Activated CD8-positive, alpha-beta memory T cell treated with anti-CD3 and anti-CD28 coated beads for 24 hours (primary cell): Measurements from ENCODE around the gene NBEA.
"Not testable (repeated sequence)": the region's sequence is repeated elsewhere in the genome, so short reads cannot be mapped to it uniquely, and the experiment has no call there.

Experiments used
- DNase-seq: peaks from one replicate; pipeline ENCODE4 v3.0.0-alpha.2; 2020

Gene NBEA

GRCh38 chr13:34951528-34951927 lies 9.5 kb downstream of the NBEA start:
- DNase-seq: no peak

- no peak for DNase-seq
Observed at GRCh38 chr13:34959489-34959888, 17.4 kb downstream of the NBEA start.

DNA sequence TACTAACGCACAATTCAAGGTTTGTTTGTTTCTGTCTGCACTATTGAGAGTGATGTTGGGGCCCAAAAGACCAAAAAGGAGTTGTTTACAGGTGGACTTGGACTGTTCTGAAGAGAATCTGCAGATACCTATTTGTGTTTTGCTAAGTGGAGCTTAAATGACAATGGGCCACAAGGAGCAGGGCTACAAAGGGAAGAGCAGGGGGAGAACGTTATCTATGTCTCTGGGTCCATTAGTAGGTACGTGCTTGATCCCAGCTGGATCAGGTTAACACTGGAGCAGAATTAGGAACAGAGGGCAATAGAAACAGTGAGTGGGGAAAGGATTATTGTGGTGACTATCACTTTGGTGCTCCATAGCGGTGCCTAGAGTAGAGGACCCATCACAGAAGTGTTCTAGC lies 22.5 kb downstream of the NBEA start:
- no peak for DNase-seq

- no peak for DNase-seq
Observed at GRCh38 chr13:34967851-34968562, 25.9 kb downstream of the NBEA start.

DNA sequence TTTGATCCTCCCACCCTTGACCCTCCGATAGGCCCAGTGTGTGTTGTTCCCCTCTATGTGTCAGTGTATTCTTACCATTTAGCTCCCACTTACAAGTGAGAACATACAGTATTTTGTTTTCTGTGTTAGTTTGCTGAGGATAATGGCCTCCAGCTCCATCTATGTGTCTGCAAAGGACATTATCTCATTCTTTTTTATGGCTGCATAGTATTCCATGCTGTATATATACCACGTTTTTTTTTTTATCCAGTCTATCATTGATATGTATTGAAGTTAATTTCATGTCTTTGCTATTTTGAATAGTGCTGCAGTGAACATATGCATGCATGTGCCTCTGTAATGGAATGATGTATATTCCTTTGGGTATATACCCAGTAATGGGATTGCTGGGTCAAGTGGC lies 27.5 kb downstream of the NBEA start:
- DNase-seq: not testable (repeated sequence)

GRCh38 chr13:34970961-34971360 lies 28.9 kb downstream of the NBEA start:
- DNase-seq: no peak

DNA sequence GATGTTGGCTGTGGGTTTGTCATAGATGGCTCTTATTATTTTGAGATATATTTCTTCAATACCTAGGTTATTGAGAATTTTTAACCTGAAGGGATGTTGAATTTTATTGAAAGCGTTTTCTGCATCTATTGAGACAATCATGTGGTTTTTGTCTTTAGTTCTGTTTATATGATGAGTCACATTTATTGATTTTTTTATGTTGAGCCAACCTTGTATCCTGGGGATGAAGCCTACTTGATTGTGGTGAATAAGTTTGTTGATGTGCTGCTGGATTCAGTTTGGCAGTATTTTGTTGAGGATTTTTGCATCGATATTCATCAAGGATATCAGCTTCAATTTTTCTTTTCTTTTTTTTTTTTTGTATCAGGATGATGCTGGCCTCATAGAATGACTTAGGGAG lies 29.4 kb downstream of the NBEA start:
- DNase-seq: no peak

- DNase-seq: not testable (repeated sequence)
Observed at GRCh38 chr13:34985199-34985598, 43.1 kb downstream of the NBEA start.

DNA sequence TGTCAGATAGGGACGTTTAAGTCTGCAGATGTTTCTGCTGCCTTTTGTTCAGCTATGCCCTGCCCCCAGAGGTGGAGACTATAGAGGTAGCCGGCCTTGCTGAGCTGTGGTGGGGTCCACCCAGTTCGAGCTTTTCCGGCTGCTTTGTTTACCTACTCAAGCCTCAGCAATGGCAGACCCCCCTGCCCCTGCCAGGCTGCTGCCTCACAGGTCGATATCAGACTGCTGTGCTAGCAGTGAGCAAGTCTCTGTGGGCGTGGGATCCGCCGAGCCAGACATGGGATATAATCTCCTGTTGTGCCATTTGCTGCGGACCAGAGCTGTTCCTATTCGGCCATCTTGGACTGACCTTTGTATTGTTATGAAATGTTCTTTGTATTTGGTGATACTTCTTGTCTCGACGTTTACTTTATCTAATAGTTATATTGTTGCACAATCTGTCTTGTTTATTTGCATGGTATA lies 46.3 kb downstream of the NBEA start:
- DNase-seq: no peak

GRCh38 chr13:34990399-34991214 lies 48.5 kb downstream of the NBEA start:
- no peak for DNase-seq

DNA sequence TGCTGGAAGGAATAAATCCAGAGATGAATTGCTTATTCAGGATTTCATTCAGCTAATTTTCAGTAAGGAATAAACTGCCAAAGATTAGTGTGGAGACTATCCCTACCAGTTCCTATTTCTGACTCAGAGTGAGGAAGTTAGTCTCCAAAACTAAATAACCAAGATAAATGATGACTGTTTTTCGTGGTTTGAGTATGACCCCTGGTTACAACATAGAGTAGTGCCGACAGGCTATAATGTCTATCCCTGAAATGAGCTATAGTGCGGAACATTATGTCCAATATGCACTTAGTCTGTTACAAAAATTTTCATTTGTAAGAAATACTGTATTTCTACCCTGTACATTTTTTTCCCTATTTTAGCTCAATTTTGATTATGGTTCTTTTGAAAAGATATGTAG lies 51.4 kb downstream of the NBEA start:
- DNase-seq: no peak

GRCh38 chr13:35003734-35004133 lies 61.7 kb downstream of the NBEA start:
- not testable (repeated sequence) for DNase-seq

GRCh38 chr13:35005051-35005450 lies 63.0 kb downstream of the NBEA start:
- DNase-seq: no peak

DNA sequence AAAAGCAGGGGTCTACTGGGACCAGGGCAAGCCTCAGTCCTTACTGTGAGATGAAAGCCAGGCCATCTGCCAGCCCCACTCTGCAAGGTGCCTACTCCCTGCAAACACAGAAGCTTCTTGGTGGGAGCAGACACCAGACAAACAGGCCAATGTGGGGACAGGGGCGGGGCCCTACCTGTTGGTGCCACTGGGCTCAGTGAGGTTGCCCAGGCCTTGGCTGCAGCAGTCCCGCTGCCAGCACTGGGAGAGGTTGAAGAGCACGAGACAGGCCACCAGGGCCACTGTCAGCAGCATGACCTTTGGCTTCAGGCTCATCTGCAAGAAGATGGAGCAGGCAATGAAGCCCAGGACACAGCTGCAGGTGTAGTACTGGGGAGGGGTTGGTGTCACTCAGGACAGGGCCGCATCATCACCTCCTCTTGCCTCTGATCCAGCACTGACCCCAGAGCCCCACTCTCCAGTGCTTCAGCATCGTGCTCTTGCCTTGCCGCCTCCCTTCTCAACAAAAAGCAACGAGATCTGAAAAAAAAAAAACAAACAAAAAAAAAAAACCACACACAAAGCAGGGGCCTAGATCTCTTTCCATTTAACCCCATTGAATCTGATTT lies 72.6 kb downstream of the NBEA start:
- DNase-seq: no peak

GRCh38 chr13:35016362-35017112 lies 74.5 kb downstream of the NBEA start:
- DNase-seq: no peak

GRCh38 chr13:35025314-35025713 lies 83.2 kb downstream of the NBEA start:
- DNase-seq: no peak

- DNase-seq: no peak
Observed at GRCh38 chr13:35028338-35028867, 86.3 kb downstream of the NBEA start.

- DNase-seq: no peak
Observed at GRCh38 chr13:35039012-35039411, 96.9 kb downstream of the NBEA start.

DNA sequence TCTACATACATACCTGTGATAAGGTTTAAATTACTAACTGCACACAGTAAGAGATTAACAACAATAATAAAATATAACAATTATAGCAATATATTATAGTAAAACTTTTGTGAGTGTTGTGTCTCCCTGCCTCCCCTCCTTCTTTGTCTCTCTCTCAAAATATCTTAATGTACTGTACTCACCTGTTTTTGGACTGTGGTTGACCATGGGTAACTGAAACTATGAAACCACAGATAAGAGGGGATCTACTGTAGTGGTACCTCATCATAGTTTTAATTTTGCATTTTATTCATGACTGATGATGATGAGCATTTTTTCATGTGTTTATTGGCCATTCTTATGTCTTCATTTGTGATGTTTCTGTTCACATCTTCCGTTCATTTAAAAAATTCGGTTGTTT lies 104.5 kb downstream of the NBEA start:
- no peak for DNase-seq

GRCh38 chr13:35055705-35056104 lies 113.6 kb downstream of the NBEA start:
- no peak for DNase-seq

DNA sequence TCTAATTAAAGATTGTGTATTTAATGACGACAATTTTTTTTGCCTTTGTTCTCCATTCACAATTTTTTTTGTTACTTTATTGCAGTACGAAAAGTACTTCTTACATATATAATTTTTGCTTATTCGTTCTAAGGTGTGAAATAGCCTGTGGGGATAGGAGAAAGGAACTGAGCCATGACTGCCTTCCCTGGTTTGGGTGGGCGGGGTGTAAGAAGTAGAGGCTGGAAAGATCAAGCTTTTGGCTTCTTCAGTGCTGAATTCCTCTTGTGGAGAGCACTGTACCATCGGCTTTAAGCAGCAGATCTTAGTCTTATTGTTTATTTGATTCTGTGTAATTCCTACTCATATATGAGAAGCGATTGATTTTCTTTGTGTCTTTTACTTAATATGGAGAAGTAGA lies 115.8 kb downstream of the NBEA start:
- no peak for DNase-seq

DNA sequence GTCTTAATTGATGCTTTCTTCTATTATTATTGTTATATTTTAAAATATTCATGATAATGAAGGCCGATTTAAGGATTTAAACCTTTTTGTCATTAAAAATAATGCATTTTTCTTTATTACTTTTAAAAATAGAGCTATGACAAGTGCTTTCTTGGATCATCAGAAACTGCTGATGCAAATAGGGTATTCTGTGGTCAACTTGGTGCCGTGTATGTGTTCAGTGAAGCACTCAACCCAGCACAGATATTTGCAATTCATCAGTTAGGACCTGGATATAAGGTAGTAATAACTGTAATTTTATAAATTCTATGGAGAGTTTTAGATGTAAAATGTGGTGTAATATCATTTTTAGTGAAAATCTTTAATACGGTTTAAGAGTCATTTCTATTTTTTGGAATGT lies 116.5 kb downstream of the NBEA start:
- DNase-seq: not testable (repeated sequence)

DNA sequence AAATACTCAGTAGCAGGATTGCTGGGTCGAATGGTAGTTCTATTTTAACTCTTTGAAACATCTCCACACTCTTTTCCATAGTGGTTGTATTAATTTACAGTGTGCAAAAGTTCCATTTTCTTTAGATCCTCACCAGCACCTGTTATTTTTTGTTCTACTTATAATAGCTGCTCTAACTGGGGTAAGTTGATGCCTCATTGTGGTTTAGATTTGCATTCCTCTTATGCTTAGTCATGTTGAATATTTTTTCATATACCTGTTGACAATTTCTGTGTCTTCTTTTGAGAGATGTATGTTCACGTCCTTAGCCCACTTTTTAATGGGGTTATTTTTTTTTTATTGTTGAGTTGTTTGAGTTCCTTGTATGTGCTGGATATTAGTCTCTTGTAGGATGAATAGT lies 144.6 kb downstream of the NBEA start:
- no peak for DNase-seq
